C4-2B (cell line): ENCODE data around the gene CLEC4A.

Source experiments
- ZFX ChIP-seq: fragments of 450-650 bp; IDR thresholded peaks from 2 replicates; pipeline ENCODE4 v1.6.1; 2017
- TF ChIP-seq, protein P1 (sequence below): fragments of 450-650 bp; conservative IDR thresholded peaks from 2 replicates; pipeline ENCODE4 v1.5.1; 2017; ENCODE audit warnings: mild to moderate bottlenecking

DNA sequence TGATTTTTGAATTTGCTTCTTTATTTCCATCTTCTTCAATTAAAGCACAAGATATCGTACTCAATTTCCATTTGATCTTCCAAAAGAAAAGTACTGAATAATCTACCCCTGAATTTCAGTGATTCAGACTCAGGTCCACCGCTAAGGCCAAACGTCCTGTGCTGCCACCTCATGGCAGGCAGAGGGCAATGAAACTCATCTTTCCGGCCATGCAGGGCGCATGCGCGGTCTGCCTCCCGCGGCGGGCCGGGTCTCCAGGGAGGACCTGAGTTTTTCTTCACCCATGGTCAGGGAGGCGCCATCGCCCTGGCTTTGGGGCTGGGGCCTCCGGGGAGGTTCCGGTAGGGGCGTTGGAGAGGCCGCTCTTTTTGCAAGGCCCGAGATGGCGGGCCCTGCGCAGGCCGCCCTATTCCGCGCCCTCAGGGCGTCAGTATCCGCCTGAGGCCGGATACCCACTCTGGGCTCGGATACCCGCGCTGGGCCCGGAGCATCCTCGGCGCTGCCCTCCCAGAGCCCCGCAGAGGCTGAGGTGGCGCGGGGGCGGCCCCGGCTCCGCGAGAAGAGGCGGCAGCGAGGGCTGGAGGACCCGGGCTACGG is 56.7 kb downstream of the CLEC4A start:
- TF ChIP-seq, protein P1, sequence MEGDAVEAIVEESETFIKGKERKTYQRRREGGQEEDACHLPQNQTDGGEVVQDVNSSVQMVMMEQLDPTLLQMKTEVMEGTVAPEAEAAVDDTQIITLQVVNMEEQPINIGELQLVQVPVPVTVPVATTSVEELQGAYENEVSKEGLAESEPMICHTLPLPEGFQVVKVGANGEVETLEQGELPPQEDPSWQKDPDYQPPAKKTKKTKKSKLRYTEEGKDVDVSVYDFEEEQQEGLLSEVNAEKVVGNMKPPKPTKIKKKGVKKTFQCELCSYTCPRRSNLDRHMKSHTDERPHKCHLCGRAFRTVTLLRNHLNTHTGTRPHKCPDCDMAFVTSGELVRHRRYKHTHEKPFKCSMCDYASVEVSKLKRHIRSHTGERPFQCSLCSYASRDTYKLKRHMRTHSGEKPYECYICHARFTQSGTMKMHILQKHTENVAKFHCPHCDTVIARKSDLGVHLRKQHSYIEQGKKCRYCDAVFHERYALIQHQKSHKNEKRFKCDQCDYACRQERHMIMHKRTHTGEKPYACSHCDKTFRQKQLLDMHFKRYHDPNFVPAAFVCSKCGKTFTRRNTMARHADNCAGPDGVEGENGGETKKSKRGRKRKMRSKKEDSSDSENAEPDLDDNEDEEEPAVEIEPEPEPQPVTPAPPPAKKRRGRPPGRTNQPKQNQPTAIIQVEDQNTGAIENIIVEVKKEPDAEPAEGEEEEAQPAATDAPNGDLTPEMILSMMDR = peak; percentile 90
- TF ChIP-seq ZFX = peak; percentile 74
